ENCODE results near the gene SPAG6. TPM values are rescaled to one million over a fixed set of nuclear protein-coding genes. Genes with fewer than 3 reads are reported as not detected.

The SPAG6 gene
- total and polyA plus RNA-seq, 2 donors (not counting 1 experiment from before 2014, with no cell fraction given), result not detected

DNA sequence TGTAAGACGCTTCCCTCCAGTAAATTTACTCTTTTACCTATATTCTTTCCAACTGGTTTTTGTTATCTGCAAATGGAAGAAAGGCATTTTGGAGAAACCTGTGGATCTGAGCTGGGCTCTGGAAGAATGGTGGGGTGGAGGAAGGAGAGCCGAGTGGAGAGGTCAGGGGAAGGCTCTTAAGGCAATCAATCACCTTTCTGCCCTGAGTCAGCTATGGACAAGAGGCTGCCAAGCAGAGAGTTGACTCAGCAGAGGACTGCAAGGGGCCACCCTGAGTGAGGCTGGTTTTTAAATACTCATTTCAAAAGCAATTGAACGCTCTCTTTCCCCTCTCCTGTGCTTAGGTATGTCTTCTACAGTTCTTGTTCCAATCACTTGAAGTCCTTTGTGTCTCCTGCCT, 81.8 kb downstream of the SPAG6 start:
- no peaks in the 10 kb centered on the region for H3K36me3 ChIP-seq (ENCODE audit: control insufficient read depth, insufficient read depth, low read length)
- no peaks in the 10 kb centered on the region for H3K27me3 ChIP-seq (ENCODE audit: control insufficient read depth, insufficient read depth, low read length)
- peak overlapping the region; percentile 62 for H3K4me2 ChIP-seq (ENCODE audit: extremely low read depth, insufficient read depth, low read length)
- H2AFZ ChIP-seq (ENCODE audit: low read length), result no peak overlapping the region
- no peaks in the 10 kb centered on the region for H3K79me2 ChIP-seq (ENCODE audit: control insufficient read depth, insufficient read depth, low read length)
- no peak overlapping the region for H3K4me3 ChIP-seq (replicated peaks in 1 of 4; ENCODE audit: control extremely low read depth in 1 of 4, insufficient read depth in 1 of 4, low read depth in 3 of 4, low read length in 4 of 4)
- no peaks in the 10 kb centered on the region for H3K9me3 ChIP-seq (ENCODE audit: control insufficient read depth, insufficient read depth, low read depth, low read length)
- peak overlapping the region; percentile 36 for H3K27ac ChIP-seq (ENCODE audit: insufficient read depth, low read length)
- H3K9ac ChIP-seq (ENCODE audit: insufficient read depth, low read length), result no peak overlapping the region
- no peaks in the 10 kb centered on the region for H4K20me1 ChIP-seq (ENCODE audit: control insufficient read depth, extremely low read depth, insufficient read depth, low read length)
- DNase-seq (ENCODE audit: low read depth in 2 of 2), result peak; percentile 81 to 84
- TF ChIP-seq, protein P1, sequence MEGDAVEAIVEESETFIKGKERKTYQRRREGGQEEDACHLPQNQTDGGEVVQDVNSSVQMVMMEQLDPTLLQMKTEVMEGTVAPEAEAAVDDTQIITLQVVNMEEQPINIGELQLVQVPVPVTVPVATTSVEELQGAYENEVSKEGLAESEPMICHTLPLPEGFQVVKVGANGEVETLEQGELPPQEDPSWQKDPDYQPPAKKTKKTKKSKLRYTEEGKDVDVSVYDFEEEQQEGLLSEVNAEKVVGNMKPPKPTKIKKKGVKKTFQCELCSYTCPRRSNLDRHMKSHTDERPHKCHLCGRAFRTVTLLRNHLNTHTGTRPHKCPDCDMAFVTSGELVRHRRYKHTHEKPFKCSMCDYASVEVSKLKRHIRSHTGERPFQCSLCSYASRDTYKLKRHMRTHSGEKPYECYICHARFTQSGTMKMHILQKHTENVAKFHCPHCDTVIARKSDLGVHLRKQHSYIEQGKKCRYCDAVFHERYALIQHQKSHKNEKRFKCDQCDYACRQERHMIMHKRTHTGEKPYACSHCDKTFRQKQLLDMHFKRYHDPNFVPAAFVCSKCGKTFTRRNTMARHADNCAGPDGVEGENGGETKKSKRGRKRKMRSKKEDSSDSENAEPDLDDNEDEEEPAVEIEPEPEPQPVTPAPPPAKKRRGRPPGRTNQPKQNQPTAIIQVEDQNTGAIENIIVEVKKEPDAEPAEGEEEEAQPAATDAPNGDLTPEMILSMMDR (conservative IDR thresholded peaks at IDR 0.05 in 1 of 2, IDR thresholded peaks at IDR 0.05 in 1 of 2; ENCODE audit: low read depth in 1 of 2, low read length in 2 of 2), result no peak
- TF ChIP-seq EZH2 (IDR thresholded peaks at IDR 0.05; ENCODE audit: low read length, missing control alignments), result no peak
- H3K4me1 ChIP-seq (ENCODE audit: control insufficient read depth, extremely low read depth, insufficient read depth, low read length), result peaks cover 16% of the 10 kb centered on the region

DNA sequence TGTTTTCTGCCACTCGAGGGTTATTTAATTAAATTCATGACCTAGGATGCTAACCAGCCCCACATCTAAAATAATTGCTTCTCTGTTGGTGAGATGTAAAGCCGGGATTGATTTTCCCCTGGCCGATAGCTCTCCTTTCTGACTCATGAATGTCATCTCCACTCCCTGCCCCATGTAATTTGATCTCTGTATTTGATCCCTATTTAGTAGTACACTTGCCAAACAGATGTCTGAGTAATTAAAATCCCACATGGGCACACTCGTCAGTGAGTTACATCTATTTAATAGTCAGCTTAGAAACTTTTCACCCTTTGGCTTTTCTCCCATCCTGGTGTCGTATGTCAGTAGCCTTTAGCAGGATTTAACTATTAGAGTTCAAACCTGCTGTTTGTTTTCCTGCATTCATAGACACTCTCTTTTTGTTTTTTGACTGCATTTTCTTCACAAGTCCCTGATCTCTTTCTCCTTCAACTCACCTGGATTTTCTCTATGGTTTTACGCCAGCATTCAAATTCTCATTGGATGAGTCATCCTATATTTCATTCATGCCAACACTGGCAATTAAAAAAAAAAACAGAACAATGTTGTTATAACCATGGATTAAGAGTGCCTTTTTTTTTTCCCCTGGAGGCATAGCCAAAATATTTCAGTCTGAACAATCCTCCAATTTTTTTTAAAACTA, 82.7 kb downstream of the SPAG6 start:
- Histone ChIP-seq H3K27ac (ENCODE audit: insufficient read depth, low read length) (no peak overlapping the region), H3K36me3 (ENCODE audit: control insufficient read depth, insufficient read depth, low read length) (no peaks in the 10 kb centered on the region), H3K4me2 (ENCODE audit: extremely low read depth, insufficient read depth, low read length) (peak overlapping the region; percentile 62), H3K27me3 (ENCODE audit: control insufficient read depth, insufficient read depth, low read length) (no peaks in the 10 kb centered on the region), H3K9me3 (ENCODE audit: control insufficient read depth, insufficient read depth, low read depth, low read length) (no peaks in the 10 kb centered on the region), H4K20me1 (ENCODE audit: control insufficient read depth, extremely low read depth, insufficient read depth, low read length) (no peaks in the 10 kb centered on the region), H3K4me3 (replicated peaks in 1 of 4; ENCODE audit: control extremely low read depth in 1 of 4, insufficient read depth in 1 of 4, low read depth in 3 of 4, low read length in 4 of 4) (no peak overlapping the region), H3K4me1 (ENCODE audit: control insufficient read depth, extremely low read depth, insufficient read depth, low read length) (peaks cover 16% of the 10 kb centered on the region), H2AFZ (ENCODE audit: low read length) (no peak overlapping the region), H3K79me2 (ENCODE audit: control insufficient read depth, insufficient read depth, low read length) (no peaks in the 10 kb centered on the region), H3K9ac (ENCODE audit: insufficient read depth, low read length) (no peak overlapping the region)
- peak; percentile 94 to 97 for DNase-seq (ENCODE audit: low read depth in 2 of 2)
- TF ChIP-seq EZH2 (IDR thresholded peaks at IDR 0.05; ENCODE audit: low read length, missing control alignments), result no peak
- TF ChIP-seq, protein P1 (conservative IDR thresholded peaks at IDR 0.05 in 1 of 2, IDR thresholded peaks at IDR 0.05 in 1 of 2; ENCODE audit: low read depth in 1 of 2, low read length in 2 of 2), result no peak

GRCh38 chr10:22429146-22429545, 83.8 kb downstream of the SPAG6 start:
- Histone ChIP-seq H3K27ac (ENCODE audit: insufficient read depth, low read length) (no peak overlapping the region), H3K79me2 (ENCODE audit: control insufficient read depth, insufficient read depth, low read length) (no peaks in the 10 kb centered on the region), H3K4me1 (ENCODE audit: control insufficient read depth, extremely low read depth, insufficient read depth, low read length) (peaks cover 16% of the 10 kb centered on the region), H3K27me3 (ENCODE audit: control insufficient read depth, insufficient read depth, low read length) (no peaks in the 10 kb centered on the region), H3K4me3 (replicated peaks in 1 of 4; ENCODE audit: control extremely low read depth in 1 of 4, insufficient read depth in 1 of 4, low read depth in 3 of 4, low read length in 4 of 4) (no peak overlapping the region), H3K9me3 (ENCODE audit: control insufficient read depth, insufficient read depth, low read depth, low read length) (no peaks in the 10 kb centered on the region), H3K4me2 (ENCODE audit: extremely low read depth, insufficient read depth, low read length) (peak overlapping the region; percentile 5), H4K20me1 (ENCODE audit: control insufficient read depth, extremely low read depth, insufficient read depth, low read length) (no peaks in the 10 kb centered on the region), H3K9ac (ENCODE audit: insufficient read depth, low read length) (no peak overlapping the region), H2AFZ (ENCODE audit: low read length) (no peak overlapping the region), H3K36me3 (ENCODE audit: control insufficient read depth, insufficient read depth, low read length) (no peaks in the 10 kb centered on the region)
- no peak for DNase-seq (ENCODE audit: low read depth in 2 of 2)
- TF ChIP-seq EZH2 (IDR thresholded peaks at IDR 0.05; ENCODE audit: low read length, missing control alignments), result no peak
- TF ChIP-seq, protein P1 (conservative IDR thresholded peaks at IDR 0.05 in 1 of 2, IDR thresholded peaks at IDR 0.05 in 1 of 2; ENCODE audit: low read depth in 1 of 2, low read length in 2 of 2), result no peak
